Measurements from ENCODE around the gene DCLRE1B. TPM values are rescaled to one million over a fixed set of nuclear protein-coding genes. Genes with fewer than 3 reads are reported as not detected.

DCLRE1B gene
- total and polyA plus RNA-seq, 9 of the 15 experiments (the other 6 are each of a cell fraction or from before 2014, with no cell fraction given) = 10.6 to 28.8 (median 17.2) TPM

- TF ChIP-seq MNT (conservative IDR thresholded peaks at IDR 0.05) (peak; percentile 21 to 45), ETS1 (conservative IDR thresholded peaks at IDR 0.05; ENCODE audit: control insufficient read depth, low read depth, low read length) (no peak), SOX6 (IDR thresholded peaks at IDR 0.05) (no peak), ZFP1 (CRISPR knock-in tag; IDR thresholded peaks at IDR 0.05) (no peak), BMI1 (IDR thresholded peaks at IDR 0.05; ENCODE audit: low read length) (no peak), COPS2 (conservative IDR thresholded peaks at IDR 0.05) (no peak), OTX1 (CRISPR knock-in tag; IDR thresholded peaks at IDR 0.05) (no peak), SAP30 (IDR thresholded peaks at IDR 0.05; ENCODE audit: borderline replicate concordance, insufficient read depth, low read depth, low read length, poor library complexity, severe bottlenecking) (peak; percentile 80), DPF2 (IDR thresholded peaks at IDR 0.05) (no peak), ARID2 (IDR thresholded peaks at IDR 0.05) (no peak), CEBPZ (IDR thresholded peaks at IDR 0.05; ENCODE audit: borderline replicate concordance, low read depth, low read length) (no peak), CAMTA2 (CRISPR knock-in tag; conservative IDR thresholded peaks at IDR 0.05) (no peak), MBD2 (IDR thresholded peaks at IDR 0.05; ENCODE audit: borderline replicate concordance, low read depth) (no peak), RAD21 (CRISPR knock-in tag; conservative IDR thresholded peaks at IDR 0.05 in 1 of 2, IDR thresholded peaks at IDR 0.05 in 1 of 2) (peak in 1 of 2 experiments; percentile 39; a peak in 3 of 4 replicates), PURB (CRISPR knock-in tag; IDR thresholded peaks at IDR 0.05; ENCODE audit: low read depth) (no peak), ZSCAN29 (IDR thresholded peaks at IDR 0.05) (0 out of 2 replicates have a peak, but pooled peaks have one; percentile 17), TEAD1 (CRISPR knock-in tag; IDR thresholded peaks at IDR 0.05) (no peak), ZNF583 (CRISPR knock-in tag; IDR thresholded peaks at IDR 0.05) (peak; percentile 61; the same call in 1 of the 2 replicates), EGR1 (conservative IDR thresholded peaks at IDR 0.05) (no peak), LEF1 (IDR thresholded peaks at IDR 0.05) (no peak), CTCF (IDR thresholded peaks at IDR 0.05 in 2 of 3, conservative IDR thresholded peaks at IDR 0.05 in 1 of 3; ENCODE audit: insufficient read depth in 2 of 3, low read depth in 1 of 3, low read length in 3 of 3) (peak; percentile 36 to 66 (median 47); a peak in 5 of 6 replicates)
These were observed 24.8 kb downstream of the DCLRE1B start (continued) for GRCh38 chr1:113929750-113930498.

Data from K562 (cell line).